SK-N-SH (cell line): ENCODE data around the gene EFCAB8.

Experiments used
- CHD2 ChIP-seq: fragments of 150-350 bp; IDR thresholded peaks from 2 replicates; pipeline ENCODE4 v1.6.1; 2018; ENCODE audit warnings: low read length; ENCODE audit not compliant: partially characterized antibody
- TF ChIP-seq, protein P1 (sequence below): fragments of 200-600 bp; sonication (generic); IDR thresholded peaks from 2 replicates; pipeline ENCODE4 v1.6.1; 2017; ENCODE audit warnings: antibody characterized with exemption, mild to moderate bottlenecking, moderate library complexity
- TF ChIP-seq, protein P2 (sequence below): IDR thresholded peaks from 2 replicates; pipeline ENCODE4; 2012

DNA sequence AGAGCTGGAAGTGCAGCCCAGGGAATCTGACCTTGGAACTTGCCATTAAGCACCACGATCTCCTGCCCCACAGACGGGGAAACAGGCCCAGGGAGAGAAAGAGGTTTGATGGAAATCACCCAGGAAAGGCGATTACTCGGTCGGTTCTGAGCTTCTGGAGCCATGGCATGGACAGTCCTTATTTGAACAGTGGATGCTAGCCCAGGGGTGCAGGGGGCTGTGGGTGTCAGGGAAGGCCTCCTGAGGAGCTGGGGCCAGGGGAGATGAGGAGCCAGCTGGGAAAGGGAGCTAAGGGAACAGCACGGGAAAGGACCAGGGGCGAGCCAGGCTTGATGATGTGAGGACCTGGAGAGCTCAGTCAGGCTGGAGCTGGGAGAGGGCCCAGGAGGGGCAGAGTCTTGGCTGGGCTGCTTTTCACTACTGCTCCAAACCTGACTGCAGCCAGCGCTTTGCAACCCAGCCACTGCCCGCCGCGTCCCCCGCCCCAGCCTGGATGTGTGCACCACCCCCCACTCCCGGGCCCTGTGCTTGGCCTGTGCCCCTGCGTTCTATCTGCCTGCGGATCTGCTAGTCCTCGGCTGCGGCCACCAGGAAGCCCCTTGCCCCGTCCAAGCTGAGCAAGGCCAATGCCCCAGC is 127.7 kb downstream of the EFCAB8 start:
- TF ChIP-seq, protein P1, sequence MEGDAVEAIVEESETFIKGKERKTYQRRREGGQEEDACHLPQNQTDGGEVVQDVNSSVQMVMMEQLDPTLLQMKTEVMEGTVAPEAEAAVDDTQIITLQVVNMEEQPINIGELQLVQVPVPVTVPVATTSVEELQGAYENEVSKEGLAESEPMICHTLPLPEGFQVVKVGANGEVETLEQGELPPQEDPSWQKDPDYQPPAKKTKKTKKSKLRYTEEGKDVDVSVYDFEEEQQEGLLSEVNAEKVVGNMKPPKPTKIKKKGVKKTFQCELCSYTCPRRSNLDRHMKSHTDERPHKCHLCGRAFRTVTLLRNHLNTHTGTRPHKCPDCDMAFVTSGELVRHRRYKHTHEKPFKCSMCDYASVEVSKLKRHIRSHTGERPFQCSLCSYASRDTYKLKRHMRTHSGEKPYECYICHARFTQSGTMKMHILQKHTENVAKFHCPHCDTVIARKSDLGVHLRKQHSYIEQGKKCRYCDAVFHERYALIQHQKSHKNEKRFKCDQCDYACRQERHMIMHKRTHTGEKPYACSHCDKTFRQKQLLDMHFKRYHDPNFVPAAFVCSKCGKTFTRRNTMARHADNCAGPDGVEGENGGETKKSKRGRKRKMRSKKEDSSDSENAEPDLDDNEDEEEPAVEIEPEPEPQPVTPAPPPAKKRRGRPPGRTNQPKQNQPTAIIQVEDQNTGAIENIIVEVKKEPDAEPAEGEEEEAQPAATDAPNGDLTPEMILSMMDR: no peak
- TF ChIP-seq CHD2: no peak
- TF ChIP-seq, protein P2, sequence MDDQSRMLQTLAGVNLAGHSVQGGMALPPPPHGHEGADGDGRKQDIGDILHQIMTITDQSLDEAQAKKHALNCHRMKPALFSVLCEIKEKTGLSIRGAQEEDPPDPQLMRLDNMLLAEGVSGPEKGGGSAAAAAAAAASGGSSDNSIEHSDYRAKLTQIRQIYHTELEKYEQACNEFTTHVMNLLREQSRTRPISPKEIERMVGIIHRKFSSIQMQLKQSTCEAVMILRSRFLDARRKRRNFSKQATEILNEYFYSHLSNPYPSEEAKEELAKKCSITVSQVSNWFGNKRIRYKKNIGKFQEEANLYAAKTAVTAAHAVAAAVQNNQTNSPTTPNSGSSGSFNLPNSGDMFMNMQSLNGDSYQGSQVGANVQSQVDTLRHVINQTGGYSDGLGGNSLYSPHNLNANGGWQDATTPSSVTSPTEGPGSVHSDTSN: no peak
